ENCODE data around the gene TMEM106C. TPM values are rescaled to one million over a fixed set of nuclear protein-coding genes. Genes with fewer than 3 reads are reported as not detected.
A peak's percentile ranks its signal among the peaks of the same experiment; 100 is the strongest.

The TMEM106C gene
- total RNA-seq = 168 and 169 TPM in 2 replicates

- intact Hi-C loops (cut with micrococcal nuclease) = loop anchor here (1.0 to 10.0 kb wide), 5 partner anchors 59 to 259 kb away; partner anchors contain the start of genes RPAP3 and VDR
- peak; percentile 89 for DNase-seq (ENCODE audit: low spot score)
- Mint-ChIP-seq H3K9me3 (peaks cover under 1% of the 10 kb centered on the region), H3K4me3 (ENCODE audit: low read depth) (peak within 1 kb of the TSS; percentile 95), H3K4me1 (ENCODE audit: low read depth) (peaks cover 30% of the 10 kb centered on the region), H3K27ac (peak within 1 kb of the TSS; percentile 81), H3K36me3 (ENCODE audit: low read depth) (peaks cover 48% of the 10 kb centered on the region), H3K27me3 (ENCODE audit: low read depth) (peaks cover 27% of the 10 kb centered on the region)
These were observed at the start of gene TMEM106C for GRCh38 chr12:47963340-47964040. TMEM106C (plus strand) TSS chr12:47963596; CDS start chr12:47964237, 641 bp downstream.

GRCh38 chr12:47920913-47921312, 42.5 kb upstream of the TMEM106C start:
- Mint-ChIP-seq H3K4me1 (ENCODE audit: low read depth) (peaks cover 7% of the 10 kb centered on the region), H3K27me3 (ENCODE audit: low read depth) (peaks cover 35% of the 10 kb centered on the region), H3K9me3 (no peaks in the 10 kb centered on the region), H3K4me3 (ENCODE audit: low read depth) (no peak overlapping the region), H3K27ac (no peak overlapping the region), H3K36me3 (ENCODE audit: low read depth) (no peaks in the 10 kb centered on the region)
- no peak for DNase-seq (ENCODE audit: low spot score)
- intact Hi-C loops (cut with micrococcal nuclease) = no loop called here

- Mint-ChIP-seq H3K27ac (no peak overlapping the region), H3K36me3 (ENCODE audit: low read depth) (no peaks in the 10 kb centered on the region), H3K27me3 (ENCODE audit: low read depth) (peaks cover 32% of the 10 kb centered on the region), H3K9me3 (no peaks in the 10 kb centered on the region), H3K4me1 (ENCODE audit: low read depth) (peaks cover 7% of the 10 kb centered on the region), H3K4me3 (ENCODE audit: low read depth) (no peak overlapping the region)
- no peak for DNase-seq (ENCODE audit: low spot score)
- intact Hi-C loops (cut with micrococcal nuclease) = no loop called here
These were observed 41.5 kb upstream of the TMEM106C start for GRCh38 chr12:47921907-47922306.

GRCh38 chr12:47927346-47927745, 36.0 kb upstream of the TMEM106C start:
- peaks cover 30% of the 10 kb centered on the region for H3K27me3 Mint-ChIP-seq (ENCODE audit: low read depth)
- intact Hi-C loops (cut with micrococcal nuclease) = no loop called here
- no peak overlapping the region for H3K27ac Mint-ChIP-seq
- H3K4me3 Mint-ChIP-seq (ENCODE audit: low read depth) = no peak overlapping the region
- DNase-seq (ENCODE audit: low spot score) = no peak
- no peaks in the 10 kb centered on the region for H3K36me3 Mint-ChIP-seq (ENCODE audit: low read depth)
- H3K9me3 Mint-ChIP-seq = no peaks in the 10 kb centered on the region
- H3K4me1 Mint-ChIP-seq (ENCODE audit: low read depth) = peaks cover 6% of the 10 kb centered on the region

- no peak for DNase-seq (ENCODE audit: low spot score)
- Mint-ChIP-seq H3K27ac (no peak overlapping the region), H3K9me3 (no peaks in the 10 kb centered on the region), H3K4me3 (ENCODE audit: low read depth) (no peak overlapping the region), H3K4me1 (ENCODE audit: low read depth) (peaks cover 4% of the 10 kb centered on the region), H3K36me3 (ENCODE audit: low read depth) (no peaks in the 10 kb centered on the region), H3K27me3 (ENCODE audit: low read depth) (peaks cover 18% of the 10 kb centered on the region)
- intact Hi-C loops (cut with micrococcal nuclease) = no loop called here
These were observed 32.8 kb upstream of the TMEM106C start for GRCh38 chr12:47930634-47931033.

- Mint-ChIP-seq H3K4me1 (ENCODE audit: low read depth) (peaks cover 4% of the 10 kb centered on the region), H3K4me3 (ENCODE audit: low read depth) (no peak overlapping the region), H3K27ac (no peak overlapping the region), H3K36me3 (ENCODE audit: low read depth) (no peaks in the 10 kb centered on the region), H3K9me3 (no peaks in the 10 kb centered on the region), H3K27me3 (ENCODE audit: low read depth) (peaks cover 21% of the 10 kb centered on the region)
- intact Hi-C loops (cut with micrococcal nuclease) = no loop called here
- no peak for DNase-seq (ENCODE audit: low spot score)
These were observed 32.2 kb upstream of the TMEM106C start for GRCh38 chr12:47931187-47931586.

GRCh38 chr12:47935184-47935583, 28.2 kb upstream of the TMEM106C start:
- no peaks in the 10 kb centered on the region for H3K9me3 Mint-ChIP-seq
- H3K27ac Mint-ChIP-seq = no peak overlapping the region
- no peak for DNase-seq (ENCODE audit: low spot score)
- peaks cover 31% of the 10 kb centered on the region for H3K27me3 Mint-ChIP-seq (ENCODE audit: low read depth)
- no peaks in the 10 kb centered on the region for H3K36me3 Mint-ChIP-seq (ENCODE audit: low read depth)
- H3K4me3 Mint-ChIP-seq (ENCODE audit: low read depth) = no peak overlapping the region
- intact Hi-C loops (cut with micrococcal nuclease) = no loop called here
- peaks cover 4% of the 10 kb centered on the region for H3K4me1 Mint-ChIP-seq (ENCODE audit: low read depth)

GRCh38 chr12:47938093-47938492, 25.3 kb upstream of the TMEM106C start:
- DNase-seq (ENCODE audit: low spot score) = no peak

GRCh38 chr12:47938594-47938993, 24.8 kb upstream of the TMEM106C start:
- DNase-seq (ENCODE audit: low spot score) = no peak
- Mint-ChIP-seq H3K9me3 (no peaks in the 10 kb centered on the region), H3K36me3 (ENCODE audit: low read depth) (no peaks in the 10 kb centered on the region), H3K4me3 (ENCODE audit: low read depth) (no peak overlapping the region), H3K27ac (no peak overlapping the region), H3K4me1 (ENCODE audit: low read depth) (peaks cover 7% of the 10 kb centered on the region), H3K27me3 (ENCODE audit: low read depth) (peaks cover 30% of the 10 kb centered on the region)
- intact Hi-C loops (cut with micrococcal nuclease) = no loop called here

More at GRCh38 chr12:47938093-47938492, 25.3 kb upstream of the TMEM106C start:
- Mint-ChIP-seq H3K27ac (no peak overlapping the region), H3K27me3 (ENCODE audit: low read depth) (peaks cover 31% of the 10 kb centered on the region), H3K9me3 (no peaks in the 10 kb centered on the region), H3K4me3 (ENCODE audit: low read depth) (no peak overlapping the region), H3K36me3 (ENCODE audit: low read depth) (no peaks in the 10 kb centered on the region), H3K4me1 (ENCODE audit: low read depth) (peaks cover 7% of the 10 kb centered on the region)
- intact Hi-C loops (cut with micrococcal nuclease) = no loop called here

- H3K4me3 Mint-ChIP-seq (ENCODE audit: low read depth) = no peak overlapping the region
- no peaks in the 10 kb centered on the region for H3K36me3 Mint-ChIP-seq (ENCODE audit: low read depth)
- H3K27me3 Mint-ChIP-seq (ENCODE audit: low read depth) = peaks cover 30% of the 10 kb centered on the region
- H3K9me3 Mint-ChIP-seq = no peaks in the 10 kb centered on the region
- H3K27ac Mint-ChIP-seq = no peak overlapping the region
- intact Hi-C loops (cut with micrococcal nuclease) = no loop called here
- no peak for DNase-seq (ENCODE audit: low spot score)
- peaks cover 7% of the 10 kb centered on the region for H3K4me1 Mint-ChIP-seq (ENCODE audit: low read depth)
These were observed 24.3 kb upstream of the TMEM106C start for GRCh38 chr12:47939009-47939601.

- no peak overlapping the region for H3K4me3 Mint-ChIP-seq (ENCODE audit: low read depth)
- intact Hi-C loops (cut with micrococcal nuclease) = no loop called here
- peaks cover 26% of the 10 kb centered on the region for H3K27me3 Mint-ChIP-seq (ENCODE audit: low read depth)
- H3K27ac Mint-ChIP-seq = no peak overlapping the region
- no peaks in the 10 kb centered on the region for H3K36me3 Mint-ChIP-seq (ENCODE audit: low read depth)
- DNase-seq (ENCODE audit: low spot score) = no peak
- no peaks in the 10 kb centered on the region for H3K9me3 Mint-ChIP-seq
- peaks cover 7% of the 10 kb centered on the region for H3K4me1 Mint-ChIP-seq (ENCODE audit: low read depth)
These were observed 22.5 kb upstream of the TMEM106C start for GRCh38 chr12:47940773-47941474.

GRCh38 chr12:47941475-47941780, 22.0 kb upstream of the TMEM106C start:
- no peaks in the 10 kb centered on the region for H3K9me3 Mint-ChIP-seq

More at GRCh38 chr12:47941475-47941780, 22.0 kb upstream of the TMEM106C start:
- intact Hi-C loops (cut with micrococcal nuclease) = no loop called here
- peaks cover 7% of the 10 kb centered on the region for H3K4me1 Mint-ChIP-seq (ENCODE audit: low read depth)
- DNase-seq (ENCODE audit: low spot score) = no peak
- no peak overlapping the region for H3K27ac Mint-ChIP-seq
- no peaks in the 10 kb centered on the region for H3K36me3 Mint-ChIP-seq (ENCODE audit: low read depth)
- H3K27me3 Mint-ChIP-seq (ENCODE audit: low read depth) = peaks cover 23% of the 10 kb centered on the region
- H3K4me3 Mint-ChIP-seq (ENCODE audit: low read depth) = no peak overlapping the region

Measured in activated T-helper 2 cell treated with anti-CD3 and anti-CD28 coated beads, Interferon-gamma antibody, Interleukin-2, Interleukin-4, amounts not matched to agents 10 μg/mL and 5 μg/mL and 100 μg/mL, durations not matched to agents 14 hours and 24 hours and 36 hours (primary cell).